Psoas muscle (tissue), 8 donors: Measurements from ENCODE around the gene ROBO1. TPM values are rescaled to one million over a fixed set of nuclear protein-coding genes. Genes with fewer than 3 reads are reported as not detected.

Experiments
- ATAC-seq, 4 donors: fragments of 200-7000 bp; cut with Tn5 transposase; one replicate each; pipeline ENCODE4 v1.9.1; 2020; ENCODE audit warnings: moderate library complexity in 3 of 4, mild to moderate bottlenecking in 2 of 4
- DNase-seq, 2 donors: peaks; one replicate each; pipeline ENCODE4 v3.0.0-alpha.2; 2020
- H3K27ac ChIP-seq: fragments of 200-600 bp; one replicate; pipeline ENCODE4 v1.8.0; 2022
- H3K27me3 ChIP-seq, 3 donors: fragments of 200-600 bp in 1 of 3; one replicate each; pipeline versions ENCODE4 v1.6.1 to v1.8.0; 2013 to 2022; ENCODE audit warnings: low read length in 2 of 3, mild to moderate bottlenecking in 2 of 3, moderate library complexity in 1 of 3; ENCODE audit not compliant: insufficient read depth in 3 of 3
- H3K36me3 ChIP-seq, 2 donors: fragments of 200-600 bp in 1 of 2; one replicate each; pipeline versions ENCODE4 v1.6.1 to v1.8.0; 2013 to 2022; ENCODE audit warnings: low read depth in 1 of 2, mild to moderate bottlenecking in 1 of 2, moderate library complexity in 1 of 2; ENCODE audit not compliant: insufficient read depth in 1 of 2
- H3K4me1 ChIP-seq: fragments of 200-600 bp; one replicate; pipeline ENCODE4 v1.8.0; 2022
- H3K4me3 ChIP-seq: fragments of 200-600 bp; one replicate; pipeline ENCODE4 v1.8.0; 2022; ENCODE audit warnings: mild to moderate bottlenecking
- H3K9me3 ChIP-seq: fragments of 200-600 bp; one replicate; pipeline ENCODE4 v1.8.0; 2022
- WGBS, 3 donors: extraction: QIAGEN DNeasy Blood & Tissue Kit; methylation state at CpG; one replicate each; pipeline versions ENCODE4 v1.1.6 to v1.1.7; 2013; 5-methylcytosine and 5-hydroxymethylcytosine counted together
- intact Hi-C, 2 donors: fragments of 100-400 bp; cut with DNase I; formaldehyde crosslinking; loops; one replicate each; pipeline versions ENCODE4 v1.11.0 to v1.14.2; 2022
- polyA plus RNA-seq, 3 donors: library from polyadenylated mRNA; stranded (reverse); fragments of 200-250 nt; gene quantifications; one replicate each; pipeline ENCODE4 v1.2.3, GENCODE V29; 2013
- total RNA-seq, 4 donors: library from RNA; stranded (reverse); fragmentation: NEBNext Ultra II Directional in 2 of 4; extraction: Animal tissue kit (Norgen Biotek cat#: 25700) in 2 of 4; gene quantifications; one replicate each; pipeline versions ENCODE4 v1.2.1 to v1.2.4, GENCODE V29; 2021 to 2023
- TF ChIP-seq, protein P1 (sequence below): fragments of 200-600 bp; IDR thresholded peaks from one replicate; pipeline ENCODE4 v1.8.0; 2022; ENCODE audit warnings: antibody characterized with exemption
- donor health status: healthy with polysubstance abuse.
- donor health status: DM: no; HTN: no; CAD: no; lungs with moderate emphysema.
- donor health status: Bipolar disorder and iron deficiency.
- donor health status: healthy.
- donor health status: DM: yes; HTN: yes; CAD: no.
- donor health status: DM: no; HTN: no; CAD: no.
- donor health status: DM: no; HTN: no; CAD: no.
- donor health status: DM: yes; HTN: yes; CAD: no.

The ROBO1 gene
- total and polyA plus RNA-seq, 7 donors: 0.52 to 14.0 (median 4.9) TPM

DNA sequence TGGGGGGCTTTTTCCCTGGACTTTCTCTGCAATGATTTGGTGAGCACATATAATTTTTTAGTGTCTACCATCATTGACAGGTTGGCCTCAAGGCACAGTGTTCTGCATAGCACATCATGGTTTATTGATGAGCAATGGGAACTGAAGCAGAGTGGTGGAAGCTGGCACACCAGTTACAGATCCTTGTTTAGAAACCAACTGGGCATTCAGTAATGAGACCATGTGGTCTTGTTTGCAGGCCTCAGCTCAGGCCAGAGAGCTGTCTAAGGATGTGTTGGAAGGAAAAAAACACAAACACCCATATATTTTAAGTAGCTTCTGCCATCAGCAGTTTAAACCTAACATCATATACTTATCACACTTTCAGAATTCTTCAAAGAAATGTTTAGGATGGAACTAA, 610.6 kb downstream of the ROBO1 start:
- intact Hi-C loops: no loop called here
- TF ChIP-seq, protein P1, sequence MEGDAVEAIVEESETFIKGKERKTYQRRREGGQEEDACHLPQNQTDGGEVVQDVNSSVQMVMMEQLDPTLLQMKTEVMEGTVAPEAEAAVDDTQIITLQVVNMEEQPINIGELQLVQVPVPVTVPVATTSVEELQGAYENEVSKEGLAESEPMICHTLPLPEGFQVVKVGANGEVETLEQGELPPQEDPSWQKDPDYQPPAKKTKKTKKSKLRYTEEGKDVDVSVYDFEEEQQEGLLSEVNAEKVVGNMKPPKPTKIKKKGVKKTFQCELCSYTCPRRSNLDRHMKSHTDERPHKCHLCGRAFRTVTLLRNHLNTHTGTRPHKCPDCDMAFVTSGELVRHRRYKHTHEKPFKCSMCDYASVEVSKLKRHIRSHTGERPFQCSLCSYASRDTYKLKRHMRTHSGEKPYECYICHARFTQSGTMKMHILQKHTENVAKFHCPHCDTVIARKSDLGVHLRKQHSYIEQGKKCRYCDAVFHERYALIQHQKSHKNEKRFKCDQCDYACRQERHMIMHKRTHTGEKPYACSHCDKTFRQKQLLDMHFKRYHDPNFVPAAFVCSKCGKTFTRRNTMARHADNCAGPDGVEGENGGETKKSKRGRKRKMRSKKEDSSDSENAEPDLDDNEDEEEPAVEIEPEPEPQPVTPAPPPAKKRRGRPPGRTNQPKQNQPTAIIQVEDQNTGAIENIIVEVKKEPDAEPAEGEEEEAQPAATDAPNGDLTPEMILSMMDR: no peak

DNA sequence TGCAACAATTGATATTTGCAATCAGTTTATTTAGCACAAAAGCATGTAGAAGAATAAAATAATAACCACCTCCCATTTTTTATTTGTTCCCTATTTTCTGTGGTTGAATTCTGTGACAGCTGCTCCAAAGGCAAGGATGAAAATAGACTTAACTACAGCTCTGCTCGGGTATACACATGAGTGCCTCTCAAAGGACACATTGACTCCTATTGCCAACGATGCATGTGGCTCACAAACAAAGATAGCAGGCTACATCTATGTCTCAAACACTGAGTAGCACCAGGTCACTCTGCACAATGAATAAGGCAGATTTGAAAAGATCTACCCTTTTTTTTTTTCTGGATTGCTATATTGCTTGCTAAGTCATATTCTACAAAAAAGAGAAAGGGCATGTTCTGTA, 612.9 kb downstream of the ROBO1 start:
- intact Hi-C loops: no loop called here
- no peaks in the 10 kb centered on the region for H3K36me3 ChIP-seq
- no peak overlapping the region for H3K4me3 ChIP-seq
- ATAC-seq (no peak), DNase-seq (no peak)
- H3K27me3 ChIP-seq: no peaks in the 10 kb centered on the region
- no peak overlapping the region for H3K27ac ChIP-seq
- H3K9me3 ChIP-seq: no peaks in the 10 kb centered on the region
- TF ChIP-seq, protein P1: no peak
- WGBS, 3 donors: 9 to 20% (median 11%) methylated on average over 2 of the region's 2 CpGs
- no peaks in the 10 kb centered on the region for H3K4me1 ChIP-seq

More for the DNA sequence above, 610.6 kb downstream of the ROBO1 start:
- no peak overlapping the region for H3K27ac ChIP-seq
- no peaks in the 10 kb centered on the region for H3K27me3 ChIP-seq
- H3K4me3 ChIP-seq: no peak overlapping the region
- ATAC-seq: no peak
- H3K4me1 ChIP-seq: no peaks in the 10 kb centered on the region
- no peaks in the 10 kb centered on the region for H3K9me3 ChIP-seq
- H3K36me3 ChIP-seq: no peaks in the 10 kb centered on the region
- no peak for DNase-seq

DNA sequence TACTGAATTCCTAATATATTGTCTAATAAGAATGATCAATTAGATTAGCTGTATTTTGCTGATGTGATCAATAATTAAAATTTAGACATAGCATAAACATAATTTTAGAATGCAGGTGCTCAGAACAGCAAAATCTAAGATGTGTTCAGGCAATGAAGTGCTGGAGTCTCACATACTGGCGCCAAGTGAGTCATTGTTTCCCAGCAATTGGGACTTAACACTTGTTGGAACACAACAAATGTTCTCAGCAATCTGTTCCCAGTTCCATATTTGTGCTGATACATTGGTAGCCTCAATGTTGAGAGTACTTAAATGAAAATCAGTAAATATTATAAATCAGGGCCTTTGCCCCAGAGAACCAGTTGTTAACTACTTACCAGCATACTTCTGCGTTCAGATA, 619.0 kb downstream of the ROBO1 start:
- no peaks in the 10 kb centered on the region for H3K27me3 ChIP-seq
- H3K36me3 ChIP-seq: no peaks in the 10 kb centered on the region
- TF ChIP-seq, protein P1: no peak
- no peaks in the 10 kb centered on the region for H3K4me1 ChIP-seq
- WGBS, 3 donors: 87 to 91% (median 87%) methylated on average over 2 of the region's 2 CpGs
- H3K9me3 ChIP-seq: no peaks in the 10 kb centered on the region
- ATAC-seq: no peak
- intact Hi-C loops: no loop called here
- DNase-seq: no peak
- no peak overlapping the region for H3K4me3 ChIP-seq
- no peak overlapping the region for H3K27ac ChIP-seq

DNA sequence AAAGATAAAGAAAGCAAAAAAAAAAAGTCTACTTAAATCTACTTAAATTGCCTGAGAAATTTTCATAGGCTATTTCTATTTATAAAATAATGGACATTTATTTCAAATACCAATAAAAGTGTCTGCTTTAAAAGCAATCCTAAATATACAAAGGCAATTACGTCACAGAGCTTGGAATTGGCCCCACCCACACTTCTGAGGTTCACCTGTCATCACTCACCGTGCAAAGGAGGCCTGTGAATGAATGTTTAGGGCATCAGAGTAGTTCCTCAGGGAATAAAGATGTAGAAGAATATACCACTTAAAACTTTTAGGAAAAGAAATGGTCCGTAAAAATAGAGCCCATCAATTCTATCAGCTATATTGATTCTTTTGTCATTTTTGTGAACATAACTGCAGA, 621.8 kb downstream of the ROBO1 start:
- H3K9me3 ChIP-seq: no peaks in the 10 kb centered on the region
- intact Hi-C loops: no loop called here
- no peaks in the 10 kb centered on the region for H3K4me1 ChIP-seq
- H3K4me3 ChIP-seq: no peak overlapping the region
- TF ChIP-seq, protein P1: no peak
- no peaks in the 10 kb centered on the region for H3K36me3 ChIP-seq
- no peak overlapping the region for H3K27ac ChIP-seq
- DNase-seq (no peak), ATAC-seq (no peak)
- H3K27me3 ChIP-seq: no peaks in the 10 kb centered on the region
- WGBS, 3 donors: 62 to 69% (median 63%) methylated on average over 3 of the region's 3 CpGs

DNA sequence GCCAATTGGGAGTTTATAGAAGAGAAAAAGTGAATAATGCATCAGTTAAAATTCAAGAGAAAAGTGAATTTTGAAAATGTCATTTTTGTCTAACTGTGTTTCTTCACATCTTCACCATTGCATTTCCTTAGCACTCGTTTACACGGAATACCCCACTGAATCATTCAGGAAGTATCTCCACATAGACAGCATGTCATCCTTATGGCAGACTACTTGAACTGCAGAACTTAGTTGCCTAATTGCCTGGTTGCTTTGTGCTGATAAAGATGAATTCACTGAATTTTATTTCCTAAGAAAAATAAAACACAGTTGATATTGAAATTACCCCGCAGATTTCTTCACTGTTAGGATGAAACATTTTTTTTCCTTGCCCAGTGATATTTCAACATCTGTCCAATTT, 627.1 kb downstream of the ROBO1 start:
- Histone ChIP-seq H3K9me3 (no peaks in the 10 kb centered on the region), H3K27me3 (no peaks in the 10 kb centered on the region), H3K36me3 (no peaks in the 10 kb centered on the region), H3K4me3 (no peak overlapping the region), H3K4me1 (no peaks in the 10 kb centered on the region), H3K27ac (no peak overlapping the region)
- DNase-seq (no peak), ATAC-seq (no peak)
- intact Hi-C loops: no loop called here
- TF ChIP-seq, protein P1: no peak
- 61 to 67% (median 65%) methylated on average over 3 of the region's 3 CpGs for WGBS, 3 donors
